ENCODE data around the gene UCN2.

Gene UCN2, protein sequence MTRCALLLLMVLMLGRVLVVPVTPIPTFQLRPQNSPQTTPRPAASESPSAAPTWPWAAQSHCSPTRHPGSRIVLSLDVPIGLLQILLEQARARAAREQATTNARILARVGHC

DNA sequence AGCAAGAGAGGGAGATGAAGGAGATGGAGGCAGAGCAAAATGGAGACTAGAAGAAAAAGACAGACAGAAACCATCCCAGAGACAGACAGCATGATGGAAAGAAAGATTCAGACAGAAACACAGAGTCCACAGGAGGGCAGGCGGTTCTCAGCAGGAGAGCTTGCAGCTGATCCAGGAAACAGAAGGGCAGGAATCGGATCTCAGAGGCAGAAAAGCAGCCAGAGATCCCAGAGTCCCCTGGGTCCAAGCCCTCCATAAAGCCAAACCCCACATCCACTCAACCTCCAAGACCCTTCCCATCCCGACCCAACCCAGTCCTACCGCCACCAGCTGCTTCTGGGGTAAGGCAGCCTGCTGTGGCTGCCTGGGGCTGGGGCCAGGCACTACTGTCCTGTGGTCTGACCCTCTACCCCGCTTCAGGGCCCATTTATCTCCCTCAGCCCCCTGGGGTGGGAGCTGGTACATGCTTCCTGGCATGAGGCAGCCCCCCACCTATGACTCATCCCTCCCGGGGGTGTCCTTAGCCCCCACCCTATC lies at the start of gene UCN2:
Gene UCN2, minus strand, starts transcription at position 400 of the 537 bp plus-strand sequence. CDS start 657 bp downstream, outside the sequence.
- H3K4me3 ChIP-seq (ENCODE audit: low read depth, low read length) = no peak within 1 kb of the TSS
- no peak for TF ChIP-seq CTCF (IDR thresholded peaks at IDR 0.05; ENCODE audit: low read depth, low read length)

DNA sequence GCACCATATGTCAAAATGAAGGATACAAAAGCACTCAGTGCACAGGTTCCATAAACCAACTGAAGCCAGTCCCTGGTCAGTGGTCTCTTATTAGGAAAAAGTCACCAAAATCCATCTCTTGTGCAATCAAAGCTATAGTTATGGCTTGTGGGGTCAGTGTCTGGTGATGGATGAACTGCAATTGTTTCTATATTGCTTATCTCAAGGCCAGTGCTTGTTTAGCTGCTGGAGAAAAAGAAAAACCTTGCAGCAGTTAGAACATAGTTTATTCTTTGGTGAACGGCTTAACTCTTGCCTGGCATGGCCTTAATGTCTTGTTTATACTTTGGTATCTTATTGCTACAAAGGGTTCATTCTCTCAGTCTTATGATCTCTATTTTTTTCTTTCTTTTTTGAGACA lies 48.7 kb upstream of the UCN2 start:
- TF ChIP-seq CTCF (IDR thresholded peaks at IDR 0.05; ENCODE audit: low read depth, low read length) = no peak
- H3K4me3 ChIP-seq (ENCODE audit: low read depth, low read length) = no peak overlapping the region

- H3K4me3 ChIP-seq (ENCODE audit: low read depth, low read length) = peak within 1 kb of the TSS; percentile 96
- peak; percentile 63 for TF ChIP-seq CTCF (IDR thresholded peaks at IDR 0.05; ENCODE audit: low read depth, low read length)
Observed at GRCh38 chr3:48609088-48610005, 45.8 kb upstream of the UCN2 start, which contains the start of gene UQCRC1. Gene UQCRC1, minus strand, starts transcription at chr3:48609646. Its CDS starts 26 bp downstream, at chr3:48609620.

GRCh38 chr3:48607519-48607918 lies 43.9 kb upstream of the UCN2 start:
- H3K4me3 ChIP-seq (ENCODE audit: low read depth, low read length) = no peak overlapping the region
- no peak for TF ChIP-seq CTCF (IDR thresholded peaks at IDR 0.05; ENCODE audit: low read depth, low read length)

GRCh38 chr3:48601622-48601994 lies 38.0 kb upstream of the UCN2 start:
- TF ChIP-seq CTCF (IDR thresholded peaks at IDR 0.05; ENCODE audit: low read depth, low read length) = no peak
- H3K4me3 ChIP-seq (ENCODE audit: low read depth, low read length) = no peak overlapping the region

DNA sequence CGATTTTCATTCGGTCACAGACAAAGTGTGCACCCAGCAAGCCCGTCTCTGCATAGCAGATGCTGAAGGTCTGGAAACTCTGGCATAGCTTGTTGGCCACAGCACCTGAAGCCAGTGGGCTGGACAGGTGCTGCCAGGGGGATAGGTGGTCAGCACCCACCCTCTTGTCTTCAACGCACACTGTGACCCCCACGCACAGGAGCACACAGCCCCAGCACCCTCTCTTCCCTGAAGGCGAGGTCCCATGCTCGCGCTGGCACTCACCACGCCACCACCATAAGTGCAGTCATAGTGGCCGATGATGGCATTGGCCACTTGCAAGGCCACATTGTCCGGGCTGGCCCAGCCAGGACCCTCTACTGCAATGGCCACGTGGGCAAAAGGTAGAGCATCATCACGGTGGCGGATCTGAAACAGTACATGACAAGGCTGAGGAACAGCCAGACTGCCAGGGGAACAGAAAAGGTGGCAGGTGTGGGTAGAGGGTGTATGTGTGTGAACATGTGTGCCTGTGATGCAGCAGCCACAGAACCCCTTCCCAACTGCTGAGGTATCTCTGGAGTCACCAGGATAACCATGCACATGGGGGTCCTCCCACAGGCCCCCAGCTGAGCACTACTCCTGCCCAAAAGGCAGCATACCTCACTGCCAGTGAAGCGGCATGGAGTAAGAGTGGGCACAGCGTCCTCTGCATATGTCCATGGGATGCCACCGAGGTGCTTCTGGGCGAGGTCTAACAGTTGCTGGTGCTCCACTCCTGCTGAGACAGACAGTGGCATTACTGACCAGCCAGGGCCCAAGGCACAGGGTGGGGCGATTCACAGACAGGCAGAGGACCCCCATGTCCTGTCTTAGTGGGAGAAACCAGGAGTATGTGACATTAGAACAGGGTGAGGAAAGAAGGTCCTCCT lies 37.4 kb upstream of the UCN2 start:
- TF ChIP-seq CTCF (IDR thresholded peaks at IDR 0.05; ENCODE audit: low read depth, low read length) = no peak
- no peak overlapping the region for H3K4me3 ChIP-seq (ENCODE audit: low read depth, low read length)
